ENCODE results near the gene ATAD3C.
"Not testable (repeated sequence)": the region's sequence is repeated elsewhere in the genome, so short reads cannot be mapped to it uniquely, and the experiment has no call there.

Gene ATAD3C

DNA sequence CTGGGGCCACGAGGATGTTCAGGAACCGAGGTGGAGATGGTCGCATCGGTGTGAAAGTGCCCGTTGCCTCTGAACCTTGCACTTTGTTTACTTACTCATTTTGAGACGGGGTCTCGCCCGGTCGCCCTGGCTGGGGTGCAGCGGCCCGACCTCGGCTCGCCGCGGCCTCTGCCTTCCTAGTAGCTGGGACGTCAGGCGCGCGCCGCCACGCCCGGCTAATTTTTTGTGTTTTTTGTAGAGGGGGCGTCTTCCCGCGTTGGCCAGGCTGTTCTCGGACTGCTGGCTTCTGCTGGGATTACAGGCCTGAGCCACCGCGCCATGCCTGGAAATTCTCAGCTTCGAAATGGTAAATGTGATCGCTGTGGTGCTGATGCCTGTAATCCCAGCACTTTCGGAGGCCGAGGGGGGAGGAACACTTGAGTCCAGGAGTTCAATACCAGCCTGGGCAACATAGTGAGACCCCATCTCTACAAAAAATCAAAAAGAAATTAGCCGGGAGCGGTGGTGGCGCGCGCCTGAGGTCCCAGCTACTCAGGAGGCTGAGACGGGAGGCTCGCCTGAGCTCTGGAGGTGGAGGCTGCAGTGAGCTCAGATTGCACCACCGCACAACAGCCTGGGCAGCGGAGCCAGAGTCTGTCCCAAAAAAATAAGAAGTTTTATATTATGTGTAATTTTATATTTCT lies 41.7 kb upstream of the ATAD3C start:
- Histone ChIP-seq H3K27ac (ENCODE audit: low read length) (peak overlapping the region; percentile 75), H3K4me1 (ENCODE audit: insufficient read depth, low read length) (peaks cover 12% of the 10 kb centered on the region; the same call in 1 of the 2 replicates), H3K36me3 (ENCODE audit: insufficient read depth, low read depth, low read length) (peaks cover 43% of the 10 kb centered on the region), H3K4me3 (ENCODE audit: low read length) (peak overlapping the region; percentile 97), H3K9me3 (ENCODE audit: insufficient read depth, low read depth, low read length) (peaks cover 11% of the 10 kb centered on the region; the same call in 1 of the 2 replicates), H3K9ac (ENCODE audit: low read depth, low read length) (peak overlapping the region; percentile 98), H3K27me3 (ENCODE audit: insufficient read depth, low read length) (no peaks in the 10 kb centered on the region)

DNA sequence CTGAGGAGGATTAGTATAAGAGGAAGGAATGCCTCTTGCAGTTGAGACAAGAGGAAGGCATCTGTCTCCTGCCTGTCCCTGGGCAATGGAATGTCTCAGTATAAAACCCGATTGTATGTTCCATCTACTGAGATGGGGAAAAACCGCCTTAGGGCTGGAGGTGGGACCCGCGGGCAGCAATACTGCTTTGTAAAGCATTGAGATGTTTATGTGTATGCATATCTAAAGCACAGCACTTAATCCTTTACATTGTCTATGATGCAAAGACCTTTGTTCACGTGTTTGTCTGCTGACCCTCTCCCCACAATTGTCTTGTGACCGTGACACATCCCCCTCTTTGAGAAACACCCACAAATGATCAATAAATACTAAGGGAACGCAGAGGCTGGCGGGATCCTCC lies 39.3 kb upstream of the ATAD3C start:
- peaks cover 11% of the 10 kb centered on the region; the same call in 1 of the 2 replicates for H3K9me3 ChIP-seq (ENCODE audit: insufficient read depth, low read depth, low read length)
- peak overlapping the region; percentile 98 for H3K9ac ChIP-seq (ENCODE audit: low read depth, low read length)
- not testable (repeated sequence) for H3K27ac ChIP-seq (ENCODE audit: low read length); H3K27me3 ChIP-seq (ENCODE audit: insufficient read depth, low read length)
- peak overlapping the region; percentile 47; the same call in 1 of the 2 replicates for H3K4me3 ChIP-seq (ENCODE audit: low read length)
- H3K4me1 ChIP-seq (ENCODE audit: insufficient read depth, low read length) = peaks cover 12% of the 10 kb centered on the region; the same call in 1 of the 2 replicates
- peaks cover 19% of the 10 kb centered on the region for H3K36me3 ChIP-seq (ENCODE audit: insufficient read depth, low read depth, low read length)

DNA sequence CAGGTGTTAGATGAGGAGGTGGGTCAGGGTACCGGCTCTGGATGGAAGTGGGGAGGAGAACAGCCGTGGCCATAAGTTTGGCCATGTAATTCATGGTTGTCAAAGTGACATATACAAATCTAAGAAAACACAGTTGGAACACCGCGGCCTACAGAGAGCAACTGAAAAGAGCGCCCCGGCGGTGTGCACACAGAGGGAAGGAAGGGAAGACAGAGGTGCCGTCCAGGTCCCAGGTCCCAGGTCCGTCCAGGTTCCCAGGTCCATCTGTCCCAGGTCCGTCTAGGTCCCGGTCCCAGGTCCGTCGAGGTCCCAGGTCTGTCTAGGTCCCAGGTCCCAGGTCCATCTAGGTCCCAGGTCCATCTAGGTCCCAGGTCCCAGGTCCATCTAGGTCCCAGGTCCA lies 37.9 kb upstream of the ATAD3C start:
- H3K36me3 ChIP-seq (ENCODE audit: insufficient read depth, low read depth, low read length) = peaks cover 9% of the 10 kb centered on the region
- no peak overlapping the region for H3K4me3 ChIP-seq (ENCODE audit: low read length)
- H3K9me3 ChIP-seq (ENCODE audit: insufficient read depth, low read depth, low read length) = peaks cover 11% of the 10 kb centered on the region; the same call in 1 of the 2 replicates
- H3K9ac ChIP-seq (ENCODE audit: low read depth, low read length) = no peak overlapping the region
- peaks cover 12% of the 10 kb centered on the region; the same call in 1 of the 2 replicates for H3K4me1 ChIP-seq (ENCODE audit: insufficient read depth, low read length)
- no peak overlapping the region for H3K27ac ChIP-seq (ENCODE audit: low read length)
- no peaks in the 10 kb centered on the region for H3K27me3 ChIP-seq (ENCODE audit: insufficient read depth, low read length)

DNA sequence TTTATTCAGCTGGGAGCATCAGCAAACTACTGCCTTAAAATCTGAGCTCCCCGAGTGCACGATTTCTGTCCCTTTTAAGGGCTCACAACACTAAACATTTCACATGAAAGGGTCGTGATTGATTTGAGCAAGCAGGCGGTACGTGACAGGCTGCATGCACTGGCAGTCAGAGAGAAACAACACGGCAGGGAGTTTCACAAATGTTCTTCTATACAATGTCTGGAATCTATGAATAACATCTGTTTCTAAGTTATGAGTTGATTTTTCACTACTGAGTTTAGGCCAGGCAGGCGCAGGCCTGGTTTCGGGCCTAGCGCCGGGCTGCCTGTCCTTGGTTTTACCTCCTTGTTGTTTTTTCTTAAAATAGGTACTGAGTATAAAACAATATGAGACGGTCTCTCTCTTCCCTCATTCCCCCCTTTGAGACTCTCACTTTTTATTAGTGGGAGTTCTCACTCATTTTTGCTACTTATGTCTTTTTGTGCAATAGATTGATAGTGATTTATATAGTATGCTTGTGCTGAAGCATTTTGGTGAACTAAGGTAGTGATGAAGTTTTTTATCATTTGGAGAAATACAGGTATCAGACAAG lies 37.1 kb upstream of the ATAD3C start:
- not testable (repeated sequence) for H3K9ac ChIP-seq (ENCODE audit: low read depth, low read length); H3K36me3 ChIP-seq (ENCODE audit: insufficient read depth, low read depth, low read length); H3K27me3 ChIP-seq (ENCODE audit: insufficient read depth, low read length); H3K4me3 ChIP-seq (ENCODE audit: low read length); H3K27ac ChIP-seq (ENCODE audit: low read length)
- H3K4me1 ChIP-seq (ENCODE audit: insufficient read depth, low read length) = peaks cover 12% of the 10 kb centered on the region; the same call in 1 of the 2 replicates
- peaks cover 11% of the 10 kb centered on the region; the same call in 1 of the 2 replicates for H3K9me3 ChIP-seq (ENCODE audit: insufficient read depth, low read depth, low read length)

DNA sequence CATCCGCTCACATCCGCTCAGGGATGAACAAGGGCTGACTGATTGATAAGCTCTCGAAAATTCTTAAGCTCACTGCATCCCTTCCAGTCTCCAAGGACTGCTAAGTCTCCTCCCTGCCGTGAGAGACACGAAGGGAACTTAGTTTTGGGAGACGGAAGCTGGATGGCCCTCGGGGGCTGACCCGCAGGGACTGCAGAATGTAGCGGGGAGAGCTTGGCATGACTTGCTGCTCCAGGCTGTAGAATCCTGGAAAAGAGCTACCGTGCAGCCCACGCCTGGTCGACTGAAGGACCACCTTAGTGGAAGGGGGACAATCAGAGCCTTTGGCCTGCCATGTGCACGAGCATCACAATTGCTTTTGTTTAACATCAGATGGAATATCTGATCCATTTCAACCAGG lies 33.7 kb upstream of the ATAD3C start:
- Histone ChIP-seq H3K36me3 (ENCODE audit: insufficient read depth, low read depth, low read length) (no peaks in the 10 kb centered on the region), H3K27me3 (ENCODE audit: insufficient read depth, low read length) (peaks cover 12% of the 10 kb centered on the region; the same call in 1 of the 2 replicates), H3K4me3 (ENCODE audit: low read length) (no peak overlapping the region), H3K9ac (ENCODE audit: low read depth, low read length) (no peak overlapping the region), H3K4me1 (ENCODE audit: insufficient read depth, low read length) (peaks cover under 1% of the 10 kb centered on the region; the same call in 1 of the 2 replicates), H3K27ac (ENCODE audit: low read length) (no peak overlapping the region), H3K9me3 (ENCODE audit: insufficient read depth, low read depth, low read length) (peaks cover 11% of the 10 kb centered on the region; the same call in 1 of the 2 replicates)

DNA sequence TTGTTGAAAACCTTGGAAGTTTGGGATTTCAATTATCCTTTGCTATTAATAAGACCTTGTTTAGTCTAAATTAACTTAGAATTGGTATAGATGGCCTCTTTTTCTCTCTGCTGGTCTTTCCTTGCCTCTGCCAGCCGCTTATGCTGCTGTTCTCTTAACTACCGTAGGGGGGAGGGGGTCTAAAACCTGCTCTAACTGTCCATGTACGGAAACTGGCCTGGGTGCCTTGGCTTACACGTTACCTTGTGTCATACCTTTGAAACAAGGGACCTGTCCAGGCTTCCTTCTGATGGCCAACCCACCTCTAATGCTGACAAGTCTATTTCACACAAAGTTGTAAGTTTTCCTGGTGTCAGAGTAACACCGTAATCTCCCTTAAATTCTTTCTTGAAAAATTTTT lies 32.1 kb upstream of the ATAD3C start:
- H3K9ac ChIP-seq (ENCODE audit: low read depth, low read length); H3K4me1 ChIP-seq (ENCODE audit: insufficient read depth, low read length); H3K9me3 ChIP-seq (ENCODE audit: insufficient read depth, low read depth, low read length); H3K27ac ChIP-seq (ENCODE audit: low read length); H3K36me3 ChIP-seq (ENCODE audit: insufficient read depth, low read depth, low read length); H3K4me3 ChIP-seq (ENCODE audit: low read length): not testable (repeated sequence)
- peaks cover 12% of the 10 kb centered on the region; the same call in 1 of the 2 replicates for H3K27me3 ChIP-seq (ENCODE audit: insufficient read depth, low read length)

DNA sequence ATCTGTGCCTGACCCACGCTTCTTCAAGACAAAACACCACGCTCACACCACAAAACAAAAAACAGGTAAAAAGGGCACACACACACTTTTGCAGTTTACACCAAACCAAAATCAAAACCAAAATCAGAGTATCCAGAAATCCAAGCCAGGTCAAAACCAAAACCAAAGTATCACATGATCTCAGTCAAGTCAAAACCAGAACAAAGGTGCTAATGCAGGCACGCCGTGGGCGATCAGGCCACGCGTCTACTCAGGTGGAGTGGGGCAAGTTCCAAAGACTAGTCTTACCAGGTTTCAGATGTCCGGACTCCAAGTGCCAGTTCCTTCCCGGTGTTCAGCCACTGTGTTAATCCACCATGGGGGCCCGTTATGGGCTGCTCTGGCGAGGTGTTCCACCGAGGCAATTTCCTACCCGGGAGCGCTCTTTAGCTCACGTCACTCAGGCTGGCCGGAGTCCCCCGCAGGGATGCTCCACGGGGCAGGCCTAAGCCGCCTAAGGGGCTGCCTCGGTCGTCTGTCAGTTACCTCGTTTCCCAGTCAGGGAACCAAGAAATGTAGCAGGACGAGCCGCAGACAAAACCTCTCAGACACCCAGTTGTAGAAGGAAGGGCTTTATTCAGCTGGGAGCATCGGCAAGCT lies 31.5 kb upstream of the ATAD3C start:
- H3K27ac ChIP-seq (ENCODE audit: low read length); H3K9ac ChIP-seq (ENCODE audit: low read depth, low read length); H3K36me3 ChIP-seq (ENCODE audit: insufficient read depth, low read depth, low read length); H3K4me3 ChIP-seq (ENCODE audit: low read length); H3K9me3 ChIP-seq (ENCODE audit: insufficient read depth, low read depth, low read length): not testable (repeated sequence)
- Histone ChIP-seq H3K4me1 (ENCODE audit: insufficient read depth, low read length) (peaks cover 11% of the 10 kb centered on the region), H3K27me3 (ENCODE audit: insufficient read depth, low read length) (peaks cover 12% of the 10 kb centered on the region; the same call in 1 of the 2 replicates)

DNA sequence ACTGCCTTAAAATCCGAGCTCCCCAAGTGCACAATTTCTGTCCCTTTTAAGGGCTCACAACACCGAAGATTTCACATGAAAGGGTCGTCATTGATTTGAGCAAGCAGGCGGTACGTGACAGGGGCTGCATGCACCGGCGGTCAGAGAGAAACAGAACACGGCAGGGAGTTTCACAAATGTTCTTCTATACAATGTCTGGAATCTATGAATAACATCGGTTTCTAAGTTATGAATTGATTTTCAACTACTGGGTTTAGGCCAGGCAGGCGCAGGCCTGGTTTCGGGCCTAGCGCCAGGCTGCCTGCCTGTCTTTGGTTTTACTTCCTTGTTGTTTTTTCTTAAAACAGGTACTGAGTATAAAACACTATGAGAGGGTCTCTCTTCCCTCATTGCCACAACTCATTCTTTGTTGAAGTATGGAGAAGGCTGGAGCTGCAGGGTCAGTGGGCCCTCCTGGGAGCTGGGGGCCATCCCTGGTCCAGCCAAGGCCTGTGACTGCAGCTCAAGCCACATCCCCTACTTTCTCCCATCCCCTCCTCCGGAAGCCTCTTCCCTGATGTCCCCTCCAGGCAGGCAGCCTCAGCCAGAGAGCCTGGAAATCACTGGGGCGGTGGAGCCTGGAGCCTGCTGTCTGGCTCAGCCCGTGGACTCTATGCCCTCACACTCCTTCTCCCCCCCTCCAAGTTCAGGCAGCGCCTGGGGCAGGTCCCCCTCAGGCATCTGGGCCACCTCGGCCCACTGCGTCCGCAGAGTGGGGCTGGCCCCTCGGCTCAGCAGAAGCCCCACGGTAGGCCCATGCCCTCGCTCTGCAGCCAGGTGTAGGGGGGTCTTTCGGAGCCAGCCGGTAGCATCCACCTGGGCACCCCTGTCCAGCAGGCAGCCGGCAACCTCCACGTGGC lies 30.8 kb upstream of the ATAD3C start:
- H3K27ac ChIP-seq (ENCODE audit: low read length) = no peak overlapping the region
- H3K9ac ChIP-seq (ENCODE audit: low read depth, low read length) = no peak overlapping the region
- peaks cover 15% of the 10 kb centered on the region for H3K4me1 ChIP-seq (ENCODE audit: insufficient read depth, low read length)
- H3K4me3 ChIP-seq (ENCODE audit: low read length) = no peak overlapping the region
- peaks cover 12% of the 10 kb centered on the region; the same call in 1 of the 2 replicates for H3K27me3 ChIP-seq (ENCODE audit: insufficient read depth, low read length)
- no peaks in the 10 kb centered on the region for H3K9me3 ChIP-seq (ENCODE audit: insufficient read depth, low read depth, low read length)
- no peaks in the 10 kb centered on the region for H3K36me3 ChIP-seq (ENCODE audit: insufficient read depth, low read depth, low read length)

DNA sequence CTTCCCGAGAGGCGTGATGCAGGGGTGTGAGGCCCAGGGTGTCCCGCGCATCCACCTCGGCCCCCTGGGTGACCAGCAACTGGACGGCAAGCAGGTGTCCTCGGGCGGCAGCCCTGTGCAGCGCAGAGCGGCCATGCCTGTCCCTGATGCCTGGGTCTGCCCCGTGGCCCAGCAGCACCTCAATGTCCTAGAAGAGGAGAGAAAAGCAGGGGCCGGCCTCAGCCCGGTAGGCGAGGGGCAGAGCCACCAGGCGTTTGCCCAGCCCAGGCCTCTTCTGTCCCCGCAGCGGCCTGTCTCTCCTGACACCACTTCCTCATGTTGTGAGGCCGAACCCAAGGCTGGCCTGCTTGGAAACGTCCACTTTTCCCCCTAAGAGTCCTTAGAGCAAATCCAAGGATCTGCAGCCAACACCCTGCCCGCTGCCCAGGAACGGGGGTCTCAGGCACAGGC lies 30.1 kb upstream of the ATAD3C start:
- peaks cover 15% of the 10 kb centered on the region for H3K4me1 ChIP-seq (ENCODE audit: insufficient read depth, low read length)

DNA sequence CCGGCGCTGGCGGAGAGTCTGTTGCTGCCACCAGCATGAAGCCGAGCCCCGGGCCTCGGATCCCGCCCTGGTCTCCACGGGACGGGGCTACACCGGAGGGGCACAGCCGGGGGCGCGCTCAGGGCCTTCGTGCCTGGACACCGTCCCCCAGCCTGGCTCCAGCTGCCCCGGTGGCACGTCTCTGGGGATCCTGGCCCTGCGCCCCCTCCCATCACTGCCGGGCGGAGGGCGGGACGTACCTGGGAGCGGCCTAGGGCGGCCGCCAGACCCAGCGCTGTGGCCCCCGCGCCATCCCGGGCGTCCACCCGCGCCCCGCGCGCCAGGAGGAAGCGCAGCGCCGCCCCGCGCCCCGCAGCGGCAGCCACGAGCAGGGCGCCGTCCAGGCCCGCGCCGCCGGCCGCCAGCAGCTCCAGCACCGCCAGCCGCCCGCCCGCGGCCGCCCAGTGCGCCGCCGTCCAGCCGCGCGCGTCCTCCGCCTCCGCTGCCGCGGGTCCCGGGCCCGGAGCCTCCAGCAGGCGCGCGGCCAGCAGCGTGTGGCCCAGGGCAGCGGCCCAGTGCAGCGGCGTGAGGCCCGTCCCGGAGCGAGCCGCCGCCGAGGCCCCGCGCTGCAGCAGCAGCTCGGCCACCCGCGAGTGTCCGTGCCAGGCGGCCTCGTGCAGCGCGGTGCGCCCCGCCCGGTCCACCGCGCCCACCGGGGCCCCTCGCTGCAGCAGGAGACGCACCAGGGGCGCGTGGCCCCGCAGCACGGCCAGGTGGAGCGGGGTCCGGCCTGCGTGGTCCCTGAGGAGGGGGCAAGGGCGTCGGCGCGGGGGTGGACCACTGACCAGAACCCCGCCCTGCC lies 29.5 kb upstream of the ATAD3C start:
- Histone ChIP-seq H3K4me3 (ENCODE audit: low read length) (no peak overlapping the region; the same call in 1 of the 2 replicates), H3K27ac (ENCODE audit: low read length) (no peak overlapping the region), H3K9ac (ENCODE audit: low read depth, low read length) (0 out of 2 replicates have a peak overlapping the region, but pooled peaks have one; percentile 27)

More for the DNA sequence above, 30.1 kb upstream of the ATAD3C start:
- Histone ChIP-seq H3K36me3 (ENCODE audit: insufficient read depth, low read depth, low read length) (no peaks in the 10 kb centered on the region), H3K9ac (ENCODE audit: low read depth, low read length) (0 out of 2 replicates have a peak overlapping the region, but pooled peaks have one; percentile 27), H3K9me3 (ENCODE audit: insufficient read depth, low read depth, low read length) (no peaks in the 10 kb centered on the region), H3K27ac (ENCODE audit: low read length) (no peak overlapping the region), H3K4me3 (ENCODE audit: low read length) (no peak overlapping the region), H3K27me3 (ENCODE audit: insufficient read depth, low read length) (peaks cover 12% of the 10 kb centered on the region; the same call in 1 of the 2 replicates)

More for the DNA sequence above, 29.5 kb upstream of the ATAD3C start:
- Histone ChIP-seq H3K4me1 (ENCODE audit: insufficient read depth, low read length) (peaks cover 15% of the 10 kb centered on the region), H3K27me3 (ENCODE audit: insufficient read depth, low read length) (peaks cover 12% of the 10 kb centered on the region; the same call in 1 of the 2 replicates), H3K36me3 (ENCODE audit: insufficient read depth, low read depth, low read length) (no peaks in the 10 kb centered on the region), H3K9me3 (ENCODE audit: insufficient read depth, low read depth, low read length) (no peaks in the 10 kb centered on the region)

Measured in iPS-20b (cell line).